Fibroblast of skin of left biceps (primary cell): Measurements from ENCODE around the gene SORCS1.
A peak's percentile ranks its signal among the peaks of the same experiment; 100 is the strongest.

Source experiments
- DNase-seq, 2 experiments: peaks; one replicate each; pipeline ENCODE4 v3.0.0-alpha.2; 2013; ENCODE audit warnings: low read depth in 2 of 2

SORCS1 gene

GRCh38 chr10:106661767-106662140 lies 502.8 kb downstream of the SORCS1 start:
- DNase-seq = no peak

GRCh38 chr10:106661133-106661766 lies 503.3 kb downstream of the SORCS1 start:
- DNase-seq = no peak

GRCh38 chr10:106660550-106660949 lies 504.0 kb downstream of the SORCS1 start:
- DNase-seq = no peak

- DNase-seq = no peak
These were observed 508.9 kb downstream of the SORCS1 start for GRCh38 chr10:106655636-106656035.

- DNase-seq = no peak
These were observed 509.3 kb downstream of the SORCS1 start for GRCh38 chr10:106655165-106655564.

DNA sequence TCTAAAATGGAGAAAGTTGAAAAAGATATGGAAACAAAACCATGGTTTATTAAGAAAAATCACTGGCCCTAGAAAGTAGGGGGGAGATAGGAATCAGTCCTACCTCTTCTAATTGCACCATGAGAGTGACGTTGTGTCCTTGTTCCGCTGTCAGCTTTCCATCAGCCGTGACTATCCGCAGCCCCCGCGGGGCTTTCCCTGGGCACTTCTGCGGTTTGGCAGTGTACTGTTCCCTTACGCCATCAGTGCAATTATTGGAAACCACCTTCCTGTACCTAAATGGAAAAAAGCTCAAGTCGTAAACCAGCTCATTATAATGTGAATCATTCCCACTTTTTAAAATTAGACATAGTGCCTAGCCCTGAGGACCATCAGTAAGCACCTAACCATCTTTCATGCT lies 512.2 kb downstream of the SORCS1 start:
- DNase-seq = no peak

DNA sequence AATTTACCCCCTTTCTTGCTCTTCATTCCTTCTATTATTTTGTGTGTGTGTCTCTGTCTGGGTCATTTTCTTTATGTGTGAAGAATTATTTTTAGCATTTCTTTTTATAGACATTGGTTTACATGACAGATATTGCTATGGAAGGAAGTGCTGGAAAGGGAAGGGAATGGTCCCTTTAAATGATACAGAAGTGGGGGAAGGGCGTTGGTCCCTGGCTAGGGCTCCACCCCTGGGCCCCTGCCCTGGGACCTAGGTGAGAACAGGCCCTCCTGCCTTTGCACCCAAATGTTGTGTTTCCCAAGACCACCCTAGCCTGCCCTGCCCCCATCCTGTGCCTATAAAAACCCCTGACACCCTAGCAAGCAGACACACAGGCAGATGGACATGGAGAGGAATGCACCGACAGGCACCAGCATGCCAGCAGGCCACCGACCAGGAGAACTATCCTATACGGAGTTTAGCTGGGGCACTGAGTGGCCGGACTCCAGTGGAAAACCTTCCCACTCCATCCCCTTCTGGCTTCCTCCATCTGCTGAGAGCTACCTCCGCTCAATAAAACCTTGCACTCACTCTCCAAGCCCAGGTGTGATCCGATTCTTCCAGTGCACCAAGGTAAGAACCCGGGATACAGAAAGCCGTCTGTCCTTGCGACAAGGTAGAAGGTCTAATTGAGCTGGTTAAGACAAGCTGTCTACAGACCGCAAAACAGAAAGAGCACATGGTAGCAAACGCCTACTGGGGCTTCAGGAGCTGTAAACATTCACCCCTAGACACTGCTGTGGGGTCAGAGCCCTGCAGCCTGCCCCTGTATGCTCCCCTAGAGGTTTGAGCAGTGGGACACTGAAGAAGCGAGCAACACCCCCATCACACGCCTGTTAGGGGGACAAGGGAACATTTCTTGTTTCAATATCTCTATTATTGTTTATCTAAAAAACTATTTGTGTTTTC lies 515.7 kb downstream of the SORCS1 start:
- DNase-seq = no peak

DNA sequence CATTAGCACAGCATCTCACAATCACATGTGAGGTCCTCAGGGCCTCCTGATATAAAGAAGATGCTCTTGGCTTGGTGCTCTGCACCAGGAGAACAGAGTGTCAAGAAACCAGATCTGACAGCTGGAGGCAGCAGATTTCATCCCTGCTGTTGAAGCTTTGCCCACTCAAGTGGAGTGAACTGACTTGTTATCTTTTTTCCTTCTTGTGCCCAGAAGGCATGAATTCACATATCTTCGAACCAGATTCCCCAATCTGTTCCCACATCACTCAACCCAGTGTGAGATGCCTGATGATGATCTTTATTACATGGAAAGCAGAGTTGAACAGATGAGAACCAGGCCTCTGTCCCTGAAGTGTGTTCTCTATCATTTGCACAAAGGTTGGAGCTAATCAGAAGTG lies 521.0 kb downstream of the SORCS1 start:
- DNase-seq = no peak

- no peak for DNase-seq
These were observed 526.6 kb downstream of the SORCS1 start for GRCh38 chr10:106637873-106638272.

DNA sequence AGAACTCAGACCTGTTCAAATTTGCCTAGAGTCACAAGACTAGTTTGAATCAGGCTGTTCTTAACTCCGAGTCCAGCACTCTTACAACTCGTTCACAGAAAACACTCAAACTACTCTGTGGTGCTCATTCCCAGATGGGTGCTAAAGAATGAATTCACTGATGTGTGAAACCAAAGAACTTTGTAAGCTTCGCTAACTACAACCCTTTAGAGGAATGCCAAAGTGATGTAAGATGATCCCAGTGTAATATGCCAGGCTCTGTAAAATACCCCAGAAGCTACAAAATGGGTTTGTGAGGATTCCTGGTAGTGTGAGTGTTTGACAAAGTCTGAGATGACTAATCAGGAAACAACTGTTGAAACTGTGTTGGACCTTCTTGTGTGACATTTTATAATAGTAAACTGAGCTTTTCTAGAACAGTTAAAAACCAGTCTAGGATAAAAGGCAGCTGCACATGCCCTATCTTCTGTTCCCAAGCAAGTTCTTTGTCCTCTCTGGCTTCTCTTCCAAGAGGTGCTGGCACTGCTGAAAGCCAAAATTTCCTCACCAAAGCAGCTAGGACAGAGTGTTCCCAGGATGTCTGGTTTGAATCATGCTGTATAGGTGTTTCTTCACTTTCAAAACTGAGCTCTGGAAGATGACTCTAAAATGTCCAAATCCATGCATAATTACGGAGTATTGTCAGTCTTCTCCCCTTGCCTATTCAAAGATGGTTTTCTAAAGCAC lies 527.6 kb downstream of the SORCS1 start:
- no peak for DNase-seq

- DNase-seq = no peak
These were observed 528.6 kb downstream of the SORCS1 start for GRCh38 chr10:106635947-106636346.

- DNase-seq = no peak
These were observed 533.3 kb downstream of the SORCS1 start for GRCh38 chr10:106631016-106631702.

DNA sequence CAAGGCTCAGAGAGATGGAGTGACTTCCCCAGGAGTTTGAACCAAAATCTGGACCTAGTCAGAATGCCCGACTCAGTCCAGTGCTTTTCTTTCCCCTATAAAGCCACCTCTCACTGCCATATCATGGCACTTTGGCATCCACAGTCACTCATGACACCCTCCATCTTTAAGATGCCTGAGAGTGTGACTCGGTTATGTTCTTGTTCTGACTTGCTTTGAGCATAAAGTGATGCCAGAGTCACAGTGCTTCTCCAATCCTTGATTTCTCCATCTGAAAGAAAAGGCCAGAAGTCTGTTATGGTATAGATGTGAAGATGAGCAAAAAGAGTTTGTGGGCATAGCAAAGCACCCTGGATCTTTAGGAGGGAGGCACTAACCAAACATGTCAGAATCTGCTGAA lies 538.1 kb downstream of the SORCS1 start:
- DNase-seq = no peak

DNA sequence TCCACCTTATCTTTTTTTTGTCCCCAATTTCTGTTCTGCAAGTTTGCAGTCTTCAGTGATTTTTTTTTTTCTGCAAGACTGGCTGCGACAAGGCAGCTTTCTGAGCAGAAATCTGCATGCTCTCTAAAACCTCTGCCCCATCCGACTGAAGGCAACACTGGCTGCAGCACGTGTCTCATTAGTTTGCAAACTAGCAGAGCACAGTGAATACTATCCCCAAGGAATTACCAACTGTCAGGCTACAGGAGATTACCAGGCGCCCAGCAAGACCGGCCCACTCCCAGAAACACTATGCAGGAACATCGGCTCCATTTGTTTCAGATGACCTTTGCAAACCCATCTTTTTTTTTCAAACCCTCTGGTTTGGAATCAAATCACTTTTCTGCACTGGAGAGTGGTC lies 538.8 kb downstream of the SORCS1 start:
- DNase-seq = no peak

- DNase-seq = no peak
These were observed 545.2 kb downstream of the SORCS1 start for GRCh38 chr10:106619346-106619745.

DNA sequence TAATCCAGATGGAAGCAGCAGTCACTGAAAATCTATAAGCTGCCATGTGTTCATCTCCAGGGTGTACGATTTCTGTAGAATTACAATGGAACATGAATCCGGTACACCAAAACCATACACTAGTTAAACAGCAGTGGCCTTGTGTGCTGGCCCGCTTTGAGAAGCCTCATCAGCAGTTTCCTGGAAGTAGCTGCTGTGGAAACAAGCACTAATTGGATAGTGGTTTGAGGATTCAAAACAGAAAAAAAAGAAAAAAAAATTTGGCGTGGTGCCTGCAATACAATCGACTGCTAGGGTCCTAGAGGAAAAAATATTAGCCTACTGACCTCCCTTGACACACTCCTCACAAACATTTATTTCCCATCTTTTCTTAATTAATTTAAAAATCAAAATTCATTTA lies 545.9 kb downstream of the SORCS1 start:
- DNase-seq = no peak

GRCh38 chr10:106615081-106615480 lies 549.4 kb downstream of the SORCS1 start:
- peak; percentile 74 to 76 for DNase-seq

- DNase-seq = no peak
These were observed 550.2 kb downstream of the SORCS1 start for GRCh38 chr10:106614293-106614692.

GRCh38 chr10:106612381-106612780 lies 552.1 kb downstream of the SORCS1 start:
- DNase-seq = no peak

- no peak for DNase-seq
These were observed 554.8 kb downstream of the SORCS1 start for GRCh38 chr10:106609470-106610266.

- no peak for DNase-seq
These were observed 556.4 kb downstream of the SORCS1 start for GRCh38 chr10:106608066-106608465.
